Measurements from ENCODE around the gene HSPA12B. TPM values are rescaled to one million over a fixed set of nuclear protein-coding genes. Genes with fewer than 3 reads are reported as not detected.

Gene HSPA12B
- total and polyA plus RNA-seq, 2 of the 13 experiments (the other 11 are each of a cell fraction or from before 2014, with no cell fraction given), result 0.01 TPM; not detected in 1

GRCh38 chr20:3748073-3748472 is 15.6 kb downstream of the HSPA12B start (continued):
- TF ChIP-seq ZHX2 (IDR thresholded peaks at IDR 0.05; ENCODE audit: low read depth) (no peak), ZHX2 (CRISPR knock-in tag; IDR thresholded peaks at IDR 0.05; ENCODE audit: borderline replicate concordance) (no peak), CBFB (CRISPR knock-in tag; IDR thresholded peaks at IDR 0.05) (no peak), SRY (CRISPR knock-in tag; IDR thresholded peaks at IDR 0.05) (0 out of 2 replicates have a peak, but pooled peaks have one; percentile 50), FOXO4 (CRISPR knock-in tag; conservative IDR thresholded peaks at IDR 0.05) (0 out of 2 replicates have a peak, but pooled peaks have one; percentile 25), NCOA1 (CRISPR knock-in tag; IDR thresholded peaks at IDR 0.05) (0 out of 2 replicates have a peak, but pooled peaks have one; percentile 22), ZNF556 (CRISPR knock-in tag; IDR thresholded peaks at IDR 0.05; ENCODE audit: borderline replicate concordance) (0 out of 2 replicates have a peak, but pooled peaks have one; percentile 5), ZNF768 (CRISPR knock-in tag; IDR thresholded peaks at IDR 0.05) (0 out of 2 replicates have a peak, but pooled peaks have one; percentile 25), KDM2A (CRISPR knock-in tag; IDR thresholded peaks at IDR 0.05; ENCODE audit: borderline replicate concordance, low read depth) (0 out of 2 replicates have a peak, but pooled peaks have one; percentile 3)

Data from HepG2 (cell line).